ENCODE measurements around the gene TRAIP.
"Not testable (repeated sequence)": the region's sequence is repeated elsewhere in the genome, so short reads cannot be mapped to it uniquely, and the experiment has no call there.

Gene TRAIP

GRCh38 chr3:49790626-49791411 is 65.5 kb downstream of the TRAIP start:
- DNase-seq = no peak

GRCh38 chr3:49788056-49788455 is 68.3 kb downstream of the TRAIP start:
- no peak for DNase-seq

GRCh38 chr3:49787536-49787935 is 68.8 kb downstream of the TRAIP start:
- DNase-seq = no peak

- DNase-seq = no peak
These were observed 69.2 kb downstream of the TRAIP start for GRCh38 chr3:49787182-49787464.

- DNase-seq = peak; percentile 99
These were observed 69.8 kb downstream of the TRAIP start, which contains the start of gene IP6K1 for GRCh38 chr3:49786357-49787181. TSS of gene IP6K1 (minus strand) at chr3:49786542. CDS start at chr3:49748040, 38,502 bp downstream.

- peak; percentile 38 for DNase-seq
These were observed 70.6 kb downstream of the TRAIP start for GRCh38 chr3:49785565-49786356.

- DNase-seq = not testable (repeated sequence)
These were observed 74.1 kb downstream of the TRAIP start for GRCh38 chr3:49782277-49782676.

GRCh38 chr3:49781415-49782199 is 74.8 kb downstream of the TRAIP start:
- DNase-seq = peak; percentile 68

GRCh38 chr3:49780975-49781365 is 75.4 kb downstream of the TRAIP start:
- not testable (repeated sequence) for DNase-seq

- no peak for DNase-seq
These were observed 76.0 kb downstream of the TRAIP start for GRCh38 chr3:49780080-49780974.

GRCh38 chr3:49779358-49780079 is 76.8 kb downstream of the TRAIP start:
- DNase-seq = no peak

All from NCI-H82 (cell line).